OCI-LY3 (cell line): ENCODE data around the gene PTPRM.

Experiments used
- CTCF ChIP-seq: fragments of 200-600, 300-600 bp; sonication (generic); IDR thresholded peaks from 2 replicates; pipeline ENCODE4 v1.5.1; 2014; ENCODE audit warnings: antibody characterized with exemption, low read length, low read depth
- EZH2phosphoT487 ChIP-seq: fragments of 200-600 bp; shearing (Covaris generic); IDR thresholded peaks from 2 replicates; pipeline ENCODE4 v1.6.1; 2018; ENCODE audit warnings: antibody characterized with exemption, mixed run types, low read depth

GRCh38 chr18:8450898-8451665 lies 884.0 kb downstream of the PTPRM start:
- TF ChIP-seq EZH2phosphoT487 (no peak), CTCF (no peak)
